ENCODE results near the gene ZBTB11. TPM values are rescaled to one million over a fixed set of nuclear protein-coding genes. Genes with fewer than 3 reads are reported as not detected.

Gene ZBTB11
- total and polyA plus RNA-seq, 2 experiments from 2014 or later = 7.7 to 22.4 TPM

- H2AFZ ChIP-seq = no peak overlapping the region
- Mint-ChIP-seq H3K4me3 (no peak overlapping the region), H3K27ac (no peak overlapping the region), H3K27me3 (ENCODE audit: insufficient read depth, low read depth, poor library complexity) (no peaks in the 10 kb centered on the region), H3K4me1 (no peaks in the 10 kb centered on the region), H3K9me3 (no peaks in the 10 kb centered on the region), H3K36me3 (ENCODE audit: low read depth) (peaks cover 62% of the 10 kb centered on the region)
- no peaks in the 10 kb centered on the region; the same call in 1 of the 2 replicates for H3F3A ChIP-seq (replicated peaks; ENCODE audit: low read depth)
- no peaks in the 10 kb centered on the region for H3K4me1 ChIP-seq (ENCODE audit: insufficient read depth)
- H4K20me1 ChIP-seq (replicated peaks; ENCODE audit: insufficient read depth) = 0 out of 2 replicates have a peak, but pooled peaks cover 5% of the 10 kb centered on the region
- no peak overlapping the region for H3K4me2 ChIP-seq
- H3K27me3 ChIP-seq (ENCODE audit: insufficient read depth) = no peaks in the 10 kb centered on the region
- H3K4me3 ChIP-seq = no peak overlapping the region
- TF ChIP-seq EZH2phosphoT487 (IDR thresholded peaks at IDR 0.05; ENCODE audit: unreplicated experiment) (no peak), JUNB (IDR thresholded peaks at IDR 0.05; ENCODE audit: unreplicated experiment) (no peak), ZNF462 (CRISPR knock-in tag; IDR thresholded peaks at IDR 0.05) (no peak), NANOG (IDR thresholded peaks at IDR 0.05; ENCODE audit: borderline replicate concordance) (no peak), ZNF114 (CRISPR knock-in tag; IDR thresholded peaks at IDR 0.05) (no peak), STAT1 (IDR thresholded peaks at IDR 0.05; ENCODE audit: unreplicated experiment) (no peak)
- peaks cover 10% of the 10 kb centered on the region for H3K79me2 ChIP-seq (replicated peaks; ENCODE audit: insufficient read depth)
- H3K9me2 ChIP-seq (ENCODE audit: insufficient read depth) = no peaks in the 10 kb centered on the region
- no peak for ATAC-seq
- H3K27ac ChIP-seq (ENCODE audit: low read depth) = no peak overlapping the region
- H3K36me3 ChIP-seq (ENCODE audit: insufficient read depth) = peaks cover 34% of the 10 kb centered on the region
- DNase-seq (ENCODE audit: low spot score) = no peak
Measured at GRCh38 chr3:101665851-101666250, 11.1 kb downstream of the ZBTB11 start.

- TF ChIP-seq CTCF (conservative IDR thresholded peaks at IDR 0.05; ENCODE audit: low read depth in 2 of 2) (0 out of 4 replicates have a peak, but pooled peaks of 1 of the 2 experiments have one; percentile 2), EZH2phosphoT487 (IDR thresholded peaks at IDR 0.05; ENCODE audit: unreplicated experiment) (no peak), REST (IDR thresholded peaks at IDR 0.05; ENCODE audit: unreplicated experiment) (no peak)
- no peaks in the 10 kb centered on the region; the same call in 1 of the 2 replicates for H3F3A ChIP-seq (replicated peaks; ENCODE audit: low read depth)
- H3K27ac ChIP-seq (ENCODE audit: low read depth) = no peak overlapping the region
- H4K20me1 ChIP-seq (replicated peaks; ENCODE audit: insufficient read depth) = 0 out of 2 replicates have a peak, but pooled peaks cover 5% of the 10 kb centered on the region
- no peaks in the 10 kb centered on the region for H3K27me3 Mint-ChIP-seq (ENCODE audit: insufficient read depth, low read depth, poor library complexity)
- H3K4me3 ChIP-seq = no peak overlapping the region
- H3K4me1 Mint-ChIP-seq = no peaks in the 10 kb centered on the region
- H2AFZ ChIP-seq = no peak overlapping the region
- no peaks in the 10 kb centered on the region for H3K9me2 ChIP-seq (ENCODE audit: insufficient read depth)
- H3K4me1 ChIP-seq (ENCODE audit: insufficient read depth) = no peaks in the 10 kb centered on the region
- H3K27me3 ChIP-seq (ENCODE audit: insufficient read depth) = no peaks in the 10 kb centered on the region
- no peak overlapping the region for H3K4me3 Mint-ChIP-seq
- no peak for DNase-seq (ENCODE audit: low spot score)
- peaks cover 5% of the 10 kb centered on the region for H3K79me2 ChIP-seq (replicated peaks; ENCODE audit: insufficient read depth)
- H3K9me3 Mint-ChIP-seq = no peaks in the 10 kb centered on the region
- H3K36me3 Mint-ChIP-seq (ENCODE audit: low read depth) = peaks cover 65% of the 10 kb centered on the region
- H3K4me2 ChIP-seq = no peak overlapping the region
- no peak for ATAC-seq
- H3K27ac Mint-ChIP-seq = no peak overlapping the region
- H3K36me3 ChIP-seq (ENCODE audit: insufficient read depth) = peaks cover 31% of the 10 kb centered on the region; the same call in 1 of the 2 replicates
Measured at GRCh38 chr3:101665357-101665756, 11.6 kb downstream of the ZBTB11 start.

All from GM23338 (cell line).